ENCODE measurements around the gene VEGFA. TPM values are rescaled to one million over a fixed set of nuclear protein-coding genes. Genes with fewer than 3 reads are reported as not detected.
A peak's percentile ranks its signal among the peaks of the same experiment; 100 is the strongest.

VEGFA gene
- total RNA-seq, result 103 and 120 TPM in 2 replicates

GRCh38 chr6:43769526-43770371 is at the start of gene VEGFA:
VEGFA (plus strand) TSS chr6:43770211.
- peak; percentile 82 for DNase-seq (ENCODE audit: low read depth)
- H3K4me3 ChIP-seq (ENCODE audit: low read depth, low read length), result peak within 1 kb of the TSS; percentile 62
- peak; percentile 98 for TF ChIP-seq CTCF (conservative IDR thresholded peaks at IDR 0.05; ENCODE audit: low read depth, low read length)

GRCh38 chr6:43720999-43721398 is 49.0 kb upstream of the VEGFA start:
- DNase-seq (ENCODE audit: low read depth), result no peak
- no peak for TF ChIP-seq CTCF (conservative IDR thresholded peaks at IDR 0.05; ENCODE audit: low read depth, low read length)
- no peak overlapping the region for H3K4me3 ChIP-seq (ENCODE audit: low read depth, low read length)

GRCh38 chr6:43722920-43723545 is 47.0 kb upstream of the VEGFA start:
- no peak overlapping the region for H3K4me3 ChIP-seq (ENCODE audit: low read depth, low read length)
- TF ChIP-seq CTCF (conservative IDR thresholded peaks at IDR 0.05; ENCODE audit: low read depth, low read length), result no peak
- DNase-seq (ENCODE audit: low read depth), result no peak

GRCh38 chr6:43723737-43724295 is 46.2 kb upstream of the VEGFA start:
- H3K4me3 ChIP-seq (ENCODE audit: low read depth, low read length), result no peak overlapping the region
- peak; percentile 81 for TF ChIP-seq CTCF (conservative IDR thresholded peaks at IDR 0.05; ENCODE audit: low read depth, low read length)
- no peak for DNase-seq (ENCODE audit: low read depth)

- TF ChIP-seq CTCF (conservative IDR thresholded peaks at IDR 0.05; ENCODE audit: low read depth, low read length), result no peak
- no peak overlapping the region for H3K4me3 ChIP-seq (ENCODE audit: low read depth, low read length)
- DNase-seq (ENCODE audit: low read depth), result no peak
Observed at GRCh38 chr6:43724354-43724753, 45.7 kb upstream of the VEGFA start.

GRCh38 chr6:43724914-43725642 is 44.9 kb upstream of the VEGFA start:
- no peak for TF ChIP-seq CTCF (conservative IDR thresholded peaks at IDR 0.05; ENCODE audit: low read depth, low read length)
- no peak overlapping the region for H3K4me3 ChIP-seq (ENCODE audit: low read depth, low read length)

More at GRCh38 chr6:43724914-43725642, 44.9 kb upstream of the VEGFA start:
- no peak for DNase-seq (ENCODE audit: low read depth)

All from epithelial cell of proximal tubule (primary cell).